Measurements from ENCODE around the gene DPH1.
"Not testable (repeated sequence)": the region's sequence is repeated elsewhere in the genome, so short reads cannot be mapped to it uniquely, and the experiment has no call there.

The DPH1 gene

GRCh38 chr17:2029911-2030778, at the start of gene DPH1:
Gene DPH1, plus strand, starts transcription at chr17:2030153. Its CDS starts 17 bp downstream, at chr17:2030170.
- peak within 1 kb of the TSS; percentile 50 for H3K27ac ChIP-seq (ENCODE audit: low read length)
- TF ChIP-seq, protein P1, sequence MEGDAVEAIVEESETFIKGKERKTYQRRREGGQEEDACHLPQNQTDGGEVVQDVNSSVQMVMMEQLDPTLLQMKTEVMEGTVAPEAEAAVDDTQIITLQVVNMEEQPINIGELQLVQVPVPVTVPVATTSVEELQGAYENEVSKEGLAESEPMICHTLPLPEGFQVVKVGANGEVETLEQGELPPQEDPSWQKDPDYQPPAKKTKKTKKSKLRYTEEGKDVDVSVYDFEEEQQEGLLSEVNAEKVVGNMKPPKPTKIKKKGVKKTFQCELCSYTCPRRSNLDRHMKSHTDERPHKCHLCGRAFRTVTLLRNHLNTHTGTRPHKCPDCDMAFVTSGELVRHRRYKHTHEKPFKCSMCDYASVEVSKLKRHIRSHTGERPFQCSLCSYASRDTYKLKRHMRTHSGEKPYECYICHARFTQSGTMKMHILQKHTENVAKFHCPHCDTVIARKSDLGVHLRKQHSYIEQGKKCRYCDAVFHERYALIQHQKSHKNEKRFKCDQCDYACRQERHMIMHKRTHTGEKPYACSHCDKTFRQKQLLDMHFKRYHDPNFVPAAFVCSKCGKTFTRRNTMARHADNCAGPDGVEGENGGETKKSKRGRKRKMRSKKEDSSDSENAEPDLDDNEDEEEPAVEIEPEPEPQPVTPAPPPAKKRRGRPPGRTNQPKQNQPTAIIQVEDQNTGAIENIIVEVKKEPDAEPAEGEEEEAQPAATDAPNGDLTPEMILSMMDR (IDR thresholded peaks at IDR 0.05; ENCODE audit: low read depth, low read length): no peak
- no peak for TF ChIP-seq EZH2phosphoT487 (IDR thresholded peaks at IDR 0.05; ENCODE audit: low read depth)

DNA sequence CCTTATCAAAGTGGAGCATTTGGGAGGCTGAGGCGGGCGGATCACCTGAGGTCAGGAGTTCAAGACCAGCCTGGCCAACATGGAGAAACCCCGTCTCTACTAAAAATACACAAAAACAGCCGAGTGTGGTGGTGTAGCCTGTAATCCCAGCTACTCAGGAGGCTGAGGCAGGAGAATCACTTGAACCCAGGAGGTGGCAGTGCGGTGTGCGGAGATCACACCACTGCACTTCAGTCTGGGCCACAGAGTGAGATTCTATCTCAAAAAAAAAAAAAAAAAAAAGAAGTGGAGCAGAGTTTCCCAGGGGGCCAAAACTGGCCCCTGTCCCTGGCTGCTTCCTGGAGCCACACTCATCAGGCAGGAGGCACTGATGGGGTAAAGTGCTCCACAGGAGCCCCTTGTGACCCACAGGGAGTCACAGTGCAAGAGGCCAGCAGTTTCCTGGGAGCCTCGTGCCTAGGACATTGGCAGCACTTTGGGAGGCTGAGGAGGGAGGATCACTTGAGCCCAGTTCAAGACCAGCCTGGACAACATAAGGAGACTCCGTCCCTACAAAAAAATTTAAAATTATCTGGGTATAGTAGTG, 49.2 kb upstream of the DPH1 start:
- Histone ChIP-seq H3K27ac (ENCODE audit: low read length) (no peak overlapping the region), H3K27me3 (ENCODE audit: low read depth, low read length) (no peaks in the 10 kb centered on the region), H3K9ac (ENCODE audit: low read length) (no peak overlapping the region), H3K9me3 (ENCODE audit: insufficient read depth, low read length) (no peaks in the 10 kb centered on the region), H3K4me3 (ENCODE audit: low read length) (no peak overlapping the region), H2AFZ (ENCODE audit: low read depth, low read length) (no peak overlapping the region), H3K79me2 (ENCODE audit: low read length) (no peaks in the 10 kb centered on the region), H3K4me1 (ENCODE audit: low read length) (peaks cover 9% of the 10 kb centered on the region), H3K4me2 (ENCODE audit: low read length) (no peak overlapping the region), H4K20me1 (ENCODE audit: insufficient read depth, low read length) (no peaks in the 10 kb centered on the region), H3K36me3 (replicated peaks; ENCODE audit: low read depth, low read length) (no peaks in the 10 kb centered on the region)
- no peak for TF ChIP-seq EZH2phosphoT487 (IDR thresholded peaks at IDR 0.05; ENCODE audit: low read depth)
- TF ChIP-seq, protein P1 (IDR thresholded peaks at IDR 0.05; ENCODE audit: low read depth, low read length): no peak

More at GRCh38 chr17:2029911-2030778, at the start of gene DPH1:
- Histone ChIP-seq H3K4me2 (ENCODE audit: low read length) (peak within 1 kb of the TSS; percentile 98), H3K4me3 (ENCODE audit: low read length) (peak within 1 kb of the TSS; percentile 95), H3K27me3 (ENCODE audit: low read depth, low read length) (no peaks in the 10 kb centered on the region), H4K20me1 (ENCODE audit: insufficient read depth, low read length) (no peaks in the 10 kb centered on the region), H3K9me3 (ENCODE audit: insufficient read depth, low read length) (no peaks in the 10 kb centered on the region), H3K79me2 (ENCODE audit: low read length) (peaks cover 22% of the 10 kb centered on the region), H2AFZ (ENCODE audit: low read depth, low read length) (no peak within 1 kb of the TSS; the same call in 1 of the 2 replicates), H3K4me1 (ENCODE audit: low read length) (peaks cover 42% of the 10 kb centered on the region), H3K36me3 (replicated peaks; ENCODE audit: low read depth, low read length) (no peaks in the 10 kb centered on the region), H3K9ac (ENCODE audit: low read length) (peak within 1 kb of the TSS; percentile 80)

DNA sequence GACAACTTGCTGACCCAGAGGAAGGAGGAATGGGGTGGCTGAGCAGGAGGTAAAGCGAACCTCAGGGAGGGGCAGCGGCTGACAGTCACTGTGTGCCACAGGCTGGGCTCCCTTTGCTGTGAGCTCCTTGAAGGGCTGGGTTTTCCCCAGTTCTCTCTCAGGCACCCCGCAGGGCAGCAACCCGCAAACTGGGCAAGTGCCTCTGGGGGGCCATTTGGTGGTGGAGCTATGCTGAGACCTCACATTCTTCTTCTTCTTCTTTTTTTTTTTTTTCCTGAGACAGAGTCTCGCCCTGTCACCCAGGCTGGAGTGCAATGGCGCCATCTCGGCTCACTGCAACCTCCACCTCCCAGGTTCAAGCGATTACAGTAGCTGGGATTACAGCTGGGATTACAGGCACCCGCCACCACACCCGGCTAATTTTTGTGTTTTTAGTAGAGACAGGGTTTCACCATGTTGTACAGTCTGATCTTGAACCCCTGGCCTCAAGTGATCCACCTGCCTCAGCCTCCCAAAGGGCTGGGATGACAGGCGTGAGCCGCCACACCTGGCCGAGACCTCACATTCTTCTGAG, 47.1 kb upstream of the DPH1 start:
- not testable (repeated sequence) for H3K27ac ChIP-seq (ENCODE audit: low read length); H3K9me3 ChIP-seq (ENCODE audit: insufficient read depth, low read length); H3K4me2 ChIP-seq (ENCODE audit: low read length); H3K4me3 ChIP-seq (ENCODE audit: low read length); H2AFZ ChIP-seq (ENCODE audit: low read depth, low read length); H3K27me3 ChIP-seq (ENCODE audit: low read depth, low read length); H3K9ac ChIP-seq (ENCODE audit: low read length); H3K79me2 ChIP-seq (ENCODE audit: low read length); H3K36me3 ChIP-seq (replicated peaks; ENCODE audit: low read depth, low read length); H3K4me1 ChIP-seq (ENCODE audit: low read length); H4K20me1 ChIP-seq (ENCODE audit: insufficient read depth, low read length)

- Histone ChIP-seq H3K4me3 (ENCODE audit: low read length) (no peak overlapping the region), H3K27ac (ENCODE audit: low read length) (no peak overlapping the region), H3K4me1 (ENCODE audit: low read length) (no peaks in the 10 kb centered on the region; the same call in 1 of the 2 replicates), H3K36me3 (replicated peaks; ENCODE audit: low read depth, low read length) (no peaks in the 10 kb centered on the region), H3K4me2 (ENCODE audit: low read length) (no peak overlapping the region), H3K79me2 (ENCODE audit: low read length) (no peaks in the 10 kb centered on the region), H2AFZ (ENCODE audit: low read depth, low read length) (no peak overlapping the region), H3K9me3 (ENCODE audit: insufficient read depth, low read length) (no peaks in the 10 kb centered on the region), H3K9ac (ENCODE audit: low read length) (no peak overlapping the region), H3K27me3 (ENCODE audit: low read depth, low read length) (no peaks in the 10 kb centered on the region), H4K20me1 (ENCODE audit: insufficient read depth, low read length) (no peaks in the 10 kb centered on the region)
- TF ChIP-seq, protein P1 (IDR thresholded peaks at IDR 0.05; ENCODE audit: low read depth, low read length): no peak
- TF ChIP-seq EZH2phosphoT487 (IDR thresholded peaks at IDR 0.05; ENCODE audit: low read depth): no peak
These were observed 44.9 kb upstream of the DPH1 start for GRCh38 chr17:1985093-1985492.
